Hypothalamus (tissue), 51 donors: ENCODE data around the gene SAMD4A.
A peak's percentile ranks its signal among the peaks of the same experiment; 100 is the strongest.

ENCODE experiments used
- DNase-seq, 51 donors: peaks; one replicate each; lab custom pipeline; 2025; lab: John Stamatoyannopoulos, UW

Gene SAMD4A

GRCh38 chr14:54566410-54567223 is at the start of gene SAMD4A:
TSS of gene SAMD4A (plus strand) at chr14:54567128. CDS start at chr14:54567917, 789 bp downstream.
- peak in 47 of 51 donors; percentile 22 to 84 (median 61) for DNase-seq

- DNase-seq, result no peak
These were observed 42.5 kb upstream of the SAMD4A start for GRCh38 chr14:54524410-54524809.

GRCh38 chr14:54528973-54529372 is 38.0 kb upstream of the SAMD4A start:
- DNase-seq, result no peak

- no peak for DNase-seq
These were observed 37.1 kb upstream of the SAMD4A start for GRCh38 chr14:54529811-54530210.

GRCh38 chr14:54532111-54533012 is 34.6 kb upstream of the SAMD4A start:
- no peak for DNase-seq

- DNase-seq, result no peak
These were observed 33.8 kb upstream of the SAMD4A start for GRCh38 chr14:54533100-54533499.

- DNase-seq, result no peak
These were observed 31.8 kb upstream of the SAMD4A start for GRCh38 chr14:54535126-54535525.

GRCh38 chr14:54535646-54536045 is 31.3 kb upstream of the SAMD4A start:
- DNase-seq, result no peak

- no peak for DNase-seq
These were observed 29.3 kb upstream of the SAMD4A start for GRCh38 chr14:54537651-54538050.

- no peak for DNase-seq
These were observed 28.9 kb upstream of the SAMD4A start for GRCh38 chr14:54538055-54538454.

- DNase-seq, result no peak
These were observed 19.3 kb upstream of the SAMD4A start for GRCh38 chr14:54547583-54547982.

GRCh38 chr14:54548491-54548890 is 18.4 kb upstream of the SAMD4A start:
- DNase-seq, result no peak

GRCh38 chr14:54549862-54550261 is 17.1 kb upstream of the SAMD4A start:
- no peak for DNase-seq

- no peak for DNase-seq
These were observed 16.4 kb upstream of the SAMD4A start for GRCh38 chr14:54550514-54550913.

GRCh38 chr14:54554401-54554800 is 12.5 kb upstream of the SAMD4A start:
- peak in 1 of 51 donors; percentile 9 for DNase-seq

- DNase-seq, result no peak
These were observed 11.3 kb upstream of the SAMD4A start for GRCh38 chr14:54555651-54556050.

- no peak for DNase-seq
These were observed 10.4 kb upstream of the SAMD4A start for GRCh38 chr14:54556535-54556934.

GRCh38 chr14:54562334-54562733 is 4.6 kb upstream of the SAMD4A start:
- DNase-seq, result no peak

GRCh38 chr14:54564071-54564867 is 2.7 kb upstream of the SAMD4A start:
- peak in 1 of 51 donors; percentile 8 for DNase-seq

GRCh38 chr14:54564868-54565784 is 1.8 kb upstream of the SAMD4A start:
- DNase-seq, result peak in 45 of 51 donors; percentile 21 to 86 (median 63)
